ENCODE results near the gene DUSP2.

DUSP2 gene

GRCh38 chr2:96099861-96100798 is 45.1 kb downstream of the DUSP2 start:
- DNase-seq, result no peak

- no peak for DNase-seq
Measured at GRCh38 chr2:96098900-96099590, 46.2 kb downstream of the DUSP2 start.

- DNase-seq, result no peak
Measured at GRCh38 chr2:96097951-96098823, 47.1 kb downstream of the DUSP2 start.

GRCh38 chr2:96097441-96097840 is 47.8 kb downstream of the DUSP2 start:
- DNase-seq, result no peak

GRCh38 chr2:96095116-96095636 is 50.1 kb downstream of the DUSP2 start:
- DNase-seq, result no peak

GRCh38 chr2:96093528-96093927 is 51.7 kb downstream of the DUSP2 start:
- DNase-seq, result no peak
